ENCODE results near the gene DDRGK1.

DNA sequence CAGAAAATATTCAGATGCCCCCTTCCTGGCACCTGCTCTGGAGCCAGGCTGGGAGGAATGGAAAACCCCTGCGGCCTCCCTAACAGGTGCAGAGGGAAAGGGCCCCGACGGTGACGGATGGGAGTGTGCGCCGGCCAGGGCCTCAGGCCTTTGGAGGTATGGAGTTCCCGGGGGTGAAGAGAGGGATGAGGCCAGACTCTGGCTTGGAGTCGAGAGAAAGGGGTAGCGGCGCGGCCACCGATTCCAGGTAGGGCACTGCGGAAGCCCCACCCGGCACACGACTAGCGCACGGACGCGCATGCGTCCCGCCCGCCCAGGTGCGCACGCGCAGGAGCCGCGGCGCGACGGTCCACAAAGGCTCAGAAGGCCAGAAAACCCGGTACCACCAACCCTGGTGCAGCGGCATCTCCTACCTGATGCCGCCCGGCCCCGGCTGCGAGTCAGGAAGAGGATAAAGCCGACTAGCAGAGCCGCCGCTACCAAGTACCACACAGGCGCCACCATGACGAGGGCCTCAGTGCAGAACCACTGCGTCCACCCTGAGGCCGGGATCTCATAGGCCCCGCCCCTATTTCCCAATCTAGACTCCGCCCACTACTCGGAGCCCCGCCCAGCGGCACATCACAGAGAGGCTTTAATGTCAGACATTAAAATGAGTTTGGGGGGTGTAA is at the start of gene DDRGK1:
- no peak for TF ChIP-seq GATA2 (IDR thresholded peaks at IDR 0.05; ENCODE audit: low read depth, low read length)
- TF ChIP-seq GATA3 (IDR thresholded peaks at IDR 0.05; ENCODE audit: low read depth, low read length) = no peak
